Measurements from ENCODE around the gene CSNK1D. TPM values are rescaled to one million over a fixed set of nuclear protein-coding genes. Genes with fewer than 3 reads are reported as not detected.
A peak's percentile ranks its signal among the peaks of the same experiment; 100 is the strongest.

The CSNK1D gene
- total RNA-seq, 4 donors from 2014 or later: 148 to 232 (median 215) TPM

- Histone ChIP-seq H3K27ac (no peak overlapping the region), H3K4me1 (peaks cover 0 to 29% (median 10%) of the 10 kb centered on the region in 4 donors), H3K9me3 (no peaks in the 10 kb centered on the region), H3K4me3 (no peak overlapping the region), H3K36me3 (no peaks in the 10 kb centered on the region), H3K27me3 (no peaks in the 10 kb centered on the region)
- TF ChIP-seq POLR2A (IDR thresholded peaks at IDR 0.05): no peak
- no peak for TF ChIP-seq CTCF (IDR thresholded peaks at IDR 0.05)
- no peak for DNase-seq
These were observed 39.9 kb upstream of the CSNK1D start for GRCh38 chr17:82313195-82314011.

GRCh38 chr17:82311971-82312370, 38.5 kb upstream of the CSNK1D start:
- no peaks in the 10 kb centered on the region for H3K36me3 ChIP-seq
- H3K27ac ChIP-seq: no peak overlapping the region
- no peaks in the 10 kb centered on the region for H3K27me3 ChIP-seq
- no peak for TF ChIP-seq CTCF (IDR thresholded peaks at IDR 0.05)
- no peak overlapping the region for H3K4me3 ChIP-seq
- no peak for DNase-seq
- peaks cover 0 to 29% (median 10%) of the 10 kb centered on the region in 4 donors for H3K4me1 ChIP-seq
- H3K9me3 ChIP-seq: no peaks in the 10 kb centered on the region

GRCh38 chr17:82310877-82311276, 37.4 kb upstream of the CSNK1D start:
- TF ChIP-seq POLR2A (IDR thresholded peaks at IDR 0.05): no peak
- TF ChIP-seq CTCF (IDR thresholded peaks at IDR 0.05): no peak
- H3K4me3 ChIP-seq: no peak overlapping the region
- H3K27ac ChIP-seq: peak overlapping the region in 1 of 4 donors; percentile 66
- H3K36me3 ChIP-seq: no peaks in the 10 kb centered on the region
- DNase-seq: no peak
- peaks cover 0 to 23% (median 9%) of the 10 kb centered on the region in 4 donors for H3K4me1 ChIP-seq
- no peaks in the 10 kb centered on the region for H3K9me3 ChIP-seq
- H3K27me3 ChIP-seq: no peaks in the 10 kb centered on the region

- DNase-seq: peak in 2 of 3 donors; percentile 84 to 85
- Histone ChIP-seq H3K9me3 (no peaks in the 10 kb centered on the region), H3K27ac (peak overlapping the region in 3 of 4 donors; percentile 18 to 66 (median 53)), H3K27me3 (no peaks in the 10 kb centered on the region), H3K4me1 (peaks cover 0 to 15% (median 5%) of the 10 kb centered on the region in 4 donors), H3K4me3 (no peak overlapping the region), H3K36me3 (no peaks in the 10 kb centered on the region)
- TF ChIP-seq POLR2A (IDR thresholded peaks at IDR 0.05): peak in 1 of 2 donors; percentile 39
- no peak for TF ChIP-seq CTCF (IDR thresholded peaks at IDR 0.05)
These were observed 36.4 kb upstream of the CSNK1D start for GRCh38 chr17:82309656-82310570.

- Histone ChIP-seq H3K4me1 (peaks cover 0 to 34% (median 25%) of the 10 kb centered on the region in 4 donors), H3K36me3 (no peaks in the 10 kb centered on the region), H3K9me3 (no peaks in the 10 kb centered on the region), H3K4me3 (no peak overlapping the region), H3K27ac (peak overlapping the region in 2 of 4 donors; percentile 1 to 14), H3K27me3 (no peaks in the 10 kb centered on the region)
- DNase-seq: no peak
- TF ChIP-seq CTCF (IDR thresholded peaks at IDR 0.05): no peak
- no peak for TF ChIP-seq POLR2A (IDR thresholded peaks at IDR 0.05)
These were observed 32.3 kb upstream of the CSNK1D start for GRCh38 chr17:82305727-82306300.
